ENCODE measurements around the gene VPS33A. TPM values are rescaled to one million over a fixed set of nuclear protein-coding genes. Genes with fewer than 3 reads are reported as not detected.

The VPS33A gene
- total RNA-seq, 1 experiment from 2014 or later = 13.6 TPM

Other genes with a start within 250 kb of the VPS33A start
- 1.8 and 2.4 TPM in 2 replicates for gene BCL7A, start 244.6 kb downstream of the VPS33A start, total RNA-seq (2014; rRNA removed; shearing (Covaris generic); ENCODE audit: low replicate concordance)
- 3.5 and 4.0 TPM in 2 replicates for gene MLXIP, start 187.7 kb downstream of the VPS33A start, total RNA-seq (2014; rRNA removed; shearing (Covaris generic); ENCODE audit: low replicate concordance)
- gene IL31, start 92.3 kb downstream of the VPS33A start, total RNA-seq (2014; rRNA removed; shearing (Covaris generic); ENCODE audit: low replicate concordance) = not detected in 2 replicates
- gene LRRC43, start 83.4 kb downstream of the VPS33A start, total RNA-seq (2014; rRNA removed; shearing (Covaris generic); ENCODE audit: low replicate concordance) = not detected in 2 replicates
- gene B3GNT4, start 62.8 kb downstream of the VPS33A start, total RNA-seq (2014; rRNA removed; shearing (Covaris generic); ENCODE audit: low replicate concordance) = not detected in 2 replicates
- 70.9 and 74.7 TPM in 2 replicates for gene DIABLO, start 40.4 kb downstream of the VPS33A start, total RNA-seq (2014; rRNA removed; shearing (Covaris generic); ENCODE audit: low replicate concordance)
- 23.9 and 75.3 TPM in 2 replicates for gene CLIP1, start 156.2 kb upstream of the VPS33A start, total RNA-seq (2014; rRNA removed; shearing (Covaris generic); ENCODE audit: low replicate concordance)
- gene ZCCHC8, start 234.4 kb upstream of the VPS33A start, total RNA-seq (2014; rRNA removed; shearing (Covaris generic); ENCODE audit: low replicate concordance) = 8.5 and 11.0 TPM in 2 replicates